Ishikawa (cell line): ENCODE measurements around the gene PEX26.

ENCODE experiments used
- CEBPB ChIP-seq: IDR thresholded peaks from 2 replicates; pipeline ENCODE4 v1.6.1; 2012
- CREB1 ChIP-seq: IDR thresholded peaks from 2 replicates; pipeline ENCODE4 v1.6.1; 2012; ENCODE audit warnings: low read depth
- EGR1 ChIP-seq: IDR thresholded peaks from 2 replicates; pipeline ENCODE4 v1.6.1; 2012
- EP300 ChIP-seq: IDR thresholded peaks from 2 replicates; pipeline ENCODE4 v1.6.1; 2012; ENCODE audit warnings: borderline replicate concordance
- FOXM1 ChIP-seq: IDR thresholded peaks from 2 replicates; pipeline ENCODE4 v1.6.1; 2012; ENCODE audit warnings: low read depth, borderline replicate concordance
- NFIC ChIP-seq: IDR thresholded peaks from 2 replicates; pipeline ENCODE4 v1.6.1; 2012
- RAD21 ChIP-seq: IDR thresholded peaks from 2 replicates; pipeline ENCODE4 v1.6.1; 2012; ENCODE audit warnings: low read depth
- TAF1 ChIP-seq: IDR thresholded peaks from 2 replicates; pipeline ENCODE4 v1.6.1; 2012; ENCODE audit warnings: low read depth, mild to moderate bottlenecking
- TCF12 ChIP-seq: IDR thresholded peaks from 2 replicates; pipeline ENCODE4 v1.6.1; 2012; ENCODE audit warnings: low read depth
- TEAD4 ChIP-seq: IDR thresholded peaks from 2 replicates; pipeline ENCODE4 v1.6.1; 2012
- YY1 ChIP-seq: IDR thresholded peaks from 2 replicates; pipeline ENCODE4 v1.6.1; 2012; ENCODE audit warnings: low read depth
- ZBTB7A ChIP-seq: IDR thresholded peaks from 2 replicates; pipeline ENCODE4 v1.6.1; 2012; ENCODE audit warnings: low read depth
- TF ChIP-seq, protein P1 (sequence below): IDR thresholded peaks from 2 replicates; pipeline ENCODE4 v1.6.1; 2012
- TF ChIP-seq, protein P2 (sequence below): IDR thresholded peaks from 2 replicates; pipeline ENCODE4 v1.6.1; 2012; ENCODE audit warnings: low read depth, mild to moderate bottlenecking
- TF ChIP-seq, protein P3 (sequence below): IDR thresholded peaks from 2 replicates; pipeline ENCODE4 v1.6.1; 2012

The PEX26 gene

DNA sequence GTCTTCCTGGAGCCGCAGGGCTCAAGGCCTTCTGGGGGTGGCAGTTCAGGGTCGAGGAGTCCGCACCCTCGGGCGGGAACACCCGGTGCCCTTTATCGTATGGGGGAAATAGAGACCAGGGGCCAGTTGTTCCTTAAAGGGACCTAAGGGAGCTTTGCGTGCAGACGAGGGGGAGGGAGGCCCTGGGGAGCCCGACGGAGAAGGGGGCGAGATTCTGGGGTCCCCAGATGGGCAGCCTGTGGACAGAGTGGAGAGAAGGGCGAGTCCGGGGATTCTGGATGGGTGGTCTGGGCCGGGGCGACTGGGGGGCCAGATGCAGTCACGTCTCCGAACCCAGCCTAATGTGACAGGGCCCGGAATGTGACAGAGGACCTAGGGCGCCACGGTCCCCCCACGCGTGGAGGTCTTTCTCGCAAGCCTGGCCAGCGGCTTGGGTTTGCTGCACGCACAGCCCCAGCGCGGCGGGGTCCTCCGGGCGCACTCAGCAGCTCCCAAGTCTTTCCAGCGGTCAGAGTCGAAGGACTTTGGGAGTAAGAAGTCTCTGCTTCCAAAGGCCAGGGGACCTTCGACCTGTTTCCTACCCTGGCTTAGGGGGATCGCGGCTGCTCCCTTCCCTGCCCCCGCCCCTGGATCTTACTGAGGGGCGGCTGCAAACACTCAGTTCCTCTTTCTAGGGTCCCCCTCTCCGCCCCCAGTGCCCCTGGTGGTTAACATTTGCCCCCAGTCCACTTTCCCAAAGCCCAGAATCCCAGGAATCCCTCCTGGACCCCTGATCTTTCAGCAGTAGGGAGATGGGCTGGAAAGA is 33.4 kb downstream of the PEX26 start:
- TF ChIP-seq CREB1 (no peak), TEAD4 (no peak), TAF1 (no peak), FOXM1 (no peak), RAD21 (no peak), ZBTB7A (no peak)
- TF ChIP-seq, protein P1, sequence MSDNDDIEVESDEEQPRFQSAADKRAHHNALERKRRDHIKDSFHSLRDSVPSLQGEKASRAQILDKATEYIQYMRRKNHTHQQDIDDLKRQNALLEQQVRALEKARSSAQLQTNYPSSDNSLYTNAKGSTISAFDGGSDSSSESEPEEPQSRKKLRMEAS = no peak
- TF ChIP-seq, protein P2, sequence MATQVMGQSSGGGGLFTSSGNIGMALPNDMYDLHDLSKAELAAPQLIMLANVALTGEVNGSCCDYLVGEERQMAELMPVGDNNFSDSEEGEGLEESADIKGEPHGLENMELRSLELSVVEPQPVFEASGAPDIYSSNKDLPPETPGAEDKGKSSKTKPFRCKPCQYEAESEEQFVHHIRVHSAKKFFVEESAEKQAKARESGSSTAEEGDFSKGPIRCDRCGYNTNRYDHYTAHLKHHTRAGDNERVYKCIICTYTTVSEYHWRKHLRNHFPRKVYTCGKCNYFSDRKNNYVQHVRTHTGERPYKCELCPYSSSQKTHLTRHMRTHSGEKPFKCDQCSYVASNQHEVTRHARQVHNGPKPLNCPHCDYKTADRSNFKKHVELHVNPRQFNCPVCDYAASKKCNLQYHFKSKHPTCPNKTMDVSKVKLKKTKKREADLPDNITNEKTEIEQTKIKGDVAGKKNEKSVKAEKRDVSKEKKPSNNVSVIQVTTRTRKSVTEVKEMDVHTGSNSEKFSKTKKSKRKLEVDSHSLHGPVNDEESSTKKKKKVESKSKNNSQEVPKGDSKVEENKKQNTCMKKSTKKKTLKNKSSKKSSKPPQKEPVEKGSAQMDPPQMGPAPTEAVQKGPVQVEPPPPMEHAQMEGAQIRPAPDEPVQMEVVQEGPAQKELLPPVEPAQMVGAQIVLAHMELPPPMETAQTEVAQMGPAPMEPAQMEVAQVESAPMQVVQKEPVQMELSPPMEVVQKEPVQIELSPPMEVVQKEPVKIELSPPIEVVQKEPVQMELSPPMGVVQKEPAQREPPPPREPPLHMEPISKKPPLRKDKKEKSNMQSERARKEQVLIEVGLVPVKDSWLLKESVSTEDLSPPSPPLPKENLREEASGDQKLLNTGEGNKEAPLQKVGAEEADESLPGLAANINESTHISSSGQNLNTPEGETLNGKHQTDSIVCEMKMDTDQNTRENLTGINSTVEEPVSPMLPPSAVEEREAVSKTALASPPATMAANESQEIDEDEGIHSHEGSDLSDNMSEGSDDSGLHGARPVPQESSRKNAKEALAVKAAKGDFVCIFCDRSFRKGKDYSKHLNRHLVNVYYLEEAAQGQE = no peak
- TF ChIP-seq, protein P3, sequence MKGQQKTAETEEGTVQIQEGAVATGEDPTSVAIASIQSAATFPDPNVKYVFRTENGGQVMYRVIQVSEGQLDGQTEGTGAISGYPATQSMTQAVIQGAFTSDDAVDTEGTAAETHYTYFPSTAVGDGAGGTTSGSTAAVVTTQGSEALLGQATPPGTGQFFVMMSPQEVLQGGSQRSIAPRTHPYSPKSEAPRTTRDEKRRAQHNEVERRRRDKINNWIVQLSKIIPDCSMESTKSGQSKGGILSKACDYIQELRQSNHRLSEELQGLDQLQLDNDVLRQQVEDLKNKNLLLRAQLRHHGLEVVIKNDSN = no peak

DNA sequence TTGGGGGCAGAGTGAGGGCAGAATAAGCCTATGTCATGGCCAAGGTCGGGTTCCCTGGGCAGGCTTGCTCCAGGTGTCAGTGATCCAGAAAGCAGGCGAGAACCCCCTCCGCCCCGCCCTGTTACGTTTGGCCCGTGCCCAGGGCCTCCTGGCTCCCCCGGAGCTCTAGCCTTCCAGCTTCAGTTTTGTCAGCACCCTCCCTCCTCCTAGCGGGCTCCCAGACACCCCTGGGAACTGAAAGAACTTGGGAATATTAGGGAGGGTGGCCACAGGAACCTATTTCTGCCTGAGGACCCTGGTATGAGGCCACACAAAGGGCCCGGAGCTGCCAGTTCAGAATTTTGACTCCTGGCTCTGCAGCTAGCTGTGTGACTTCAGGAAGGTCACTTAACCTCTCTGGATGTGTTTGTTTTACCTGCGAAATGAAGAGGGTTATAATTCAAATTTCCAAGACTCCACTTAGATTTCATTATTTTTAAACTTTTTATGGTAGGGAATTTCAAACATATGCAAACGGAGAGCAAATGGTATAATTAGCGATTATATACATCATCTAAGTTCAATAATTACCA is 34.1 kb downstream of the PEX26 start:
- TF ChIP-seq NFIC (no peak), EP300 (no peak), TCF12 (no peak), EGR1 (no peak), FOXM1 (no peak), CEBPB (no peak), RAD21 (no peak), ZBTB7A (no peak), TEAD4 (no peak), CREB1 (no peak), YY1 (no peak), TAF1 (no peak)
- TF ChIP-seq, protein P1 = no peak
- TF ChIP-seq, protein P2 = no peak
- TF ChIP-seq, protein P3 = no peak

DNA sequence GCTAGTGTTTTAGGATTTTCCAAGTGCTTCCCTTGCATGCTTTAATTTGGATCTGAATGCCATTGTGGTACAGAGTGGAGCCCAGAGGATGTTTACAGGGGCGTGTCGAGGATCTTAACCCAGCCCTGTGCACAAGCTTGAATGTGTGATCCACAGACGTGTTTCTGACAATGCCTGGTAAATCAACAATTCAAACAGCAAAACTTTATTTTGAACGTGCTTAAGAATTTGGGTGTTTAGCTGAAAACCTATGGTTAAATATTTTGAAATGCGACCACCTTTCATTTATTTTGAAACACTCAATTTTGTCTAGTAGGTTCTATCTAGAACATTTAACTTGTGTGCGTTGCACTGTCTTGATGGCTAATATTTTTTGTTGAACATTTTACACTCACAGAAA is 34.6 kb downstream of the PEX26 start:
- TF ChIP-seq TAF1 (no peak), FOXM1 (no peak), CREB1 (no peak), ZBTB7A (no peak), TEAD4 (no peak), RAD21 (no peak)
- TF ChIP-seq, protein P2 = no peak

DNA sequence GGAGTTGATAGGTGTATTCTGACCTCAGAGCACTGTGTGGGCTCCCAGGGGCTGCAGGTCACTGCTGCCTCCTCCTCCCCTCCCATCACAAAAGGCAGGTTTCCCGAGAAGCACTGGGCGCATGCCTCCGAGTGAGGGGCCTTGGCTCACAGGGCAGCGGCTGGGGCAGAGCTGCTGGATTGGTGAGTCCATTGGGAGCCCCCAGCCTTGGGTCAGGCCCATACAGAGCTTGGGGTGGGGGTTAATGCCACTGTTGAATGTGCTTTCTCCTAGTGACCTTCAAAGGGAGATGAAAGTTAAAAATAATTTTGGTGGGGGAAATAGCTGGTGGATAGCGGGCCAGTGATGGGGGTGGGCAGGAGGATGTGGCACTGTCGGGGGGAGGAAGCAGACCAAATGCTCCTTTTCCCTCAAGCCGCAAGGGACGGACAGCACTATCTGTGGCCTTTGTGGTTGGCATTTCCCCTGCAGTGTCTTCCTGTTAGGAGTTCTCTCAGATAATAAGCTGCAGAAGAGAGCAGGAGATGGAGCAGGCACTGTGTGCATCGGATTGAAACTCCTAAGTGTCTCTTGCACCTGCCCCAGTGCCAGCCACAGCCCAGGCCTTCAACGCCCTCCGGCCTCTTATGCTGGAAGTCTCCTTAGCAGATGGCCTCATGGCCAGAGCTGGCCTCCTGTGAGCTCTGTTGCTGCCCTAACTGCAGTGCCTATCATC is 36.0 kb downstream of the PEX26 start:
- TF ChIP-seq TAF1 (no peak), YY1 (no peak), RAD21 (no peak)
- TF ChIP-seq, protein P3 = no peak
- TF ChIP-seq, protein P1 = no peak
